A172 (cell line): Measurements from ENCODE around the gene ANO9. TPM values are rescaled to one million over a fixed set of nuclear protein-coding genes. Genes with fewer than 3 reads are reported as not detected.

ENCODE experiments used
- DNase-seq: peaks from one replicate; pipeline ENCODE4 v3.0.0-alpha.2; 2015; ENCODE audit warnings: low spot score
- total RNA-seq: library from RNA; depleted of rRNA; stranded (reverse); fragments of >200 nt; shearing (Covaris generic); gene quantifications from 2 replicates; pipeline ENCODE4 v1.2.3, GENCODE V29; 2014

ANO9 gene
- total RNA-seq, 1 experiment from 2014 or later, result not detected

- DNase-seq, result no peak
Observed at GRCh38 chr11:384511-384910, 57.3 kb downstream of the ANO9 start.

GRCh38 chr11:383431-383830, 58.4 kb downstream of the ANO9 start:
- DNase-seq, result no peak

GRCh38 chr11:382081-382629, 59.7 kb downstream of the ANO9 start:
- no peak for DNase-seq

DNA sequence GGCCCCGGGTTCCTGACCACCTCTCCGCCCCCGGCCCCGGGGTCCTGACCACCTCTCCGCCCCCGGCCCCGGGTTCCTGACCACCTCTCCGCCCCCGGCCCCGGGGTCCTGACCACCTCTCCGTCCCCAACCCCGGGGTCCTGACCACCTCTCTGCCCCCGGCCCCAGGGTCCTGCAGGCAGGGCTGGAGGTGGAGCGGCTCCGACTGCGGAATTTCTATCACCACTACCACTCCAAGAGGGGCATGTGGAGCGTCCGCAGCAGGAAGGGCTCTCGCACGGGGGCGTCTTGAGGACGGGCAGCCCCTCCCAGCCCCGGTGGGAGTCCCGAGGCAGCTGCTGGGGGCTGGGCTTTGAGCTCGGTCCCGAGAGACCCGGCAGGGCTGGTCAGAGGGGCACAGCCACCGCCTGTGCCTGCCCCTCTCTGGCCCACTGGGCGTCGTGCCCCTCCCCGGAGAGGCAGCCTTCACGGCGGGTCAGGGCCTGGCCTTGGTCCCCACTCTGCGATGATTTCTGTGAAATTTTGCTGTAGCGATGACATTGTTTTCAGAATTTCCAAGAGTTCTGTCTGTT, 60.2 kb downstream of the ANO9 start:
- no peak for DNase-seq

DNA sequence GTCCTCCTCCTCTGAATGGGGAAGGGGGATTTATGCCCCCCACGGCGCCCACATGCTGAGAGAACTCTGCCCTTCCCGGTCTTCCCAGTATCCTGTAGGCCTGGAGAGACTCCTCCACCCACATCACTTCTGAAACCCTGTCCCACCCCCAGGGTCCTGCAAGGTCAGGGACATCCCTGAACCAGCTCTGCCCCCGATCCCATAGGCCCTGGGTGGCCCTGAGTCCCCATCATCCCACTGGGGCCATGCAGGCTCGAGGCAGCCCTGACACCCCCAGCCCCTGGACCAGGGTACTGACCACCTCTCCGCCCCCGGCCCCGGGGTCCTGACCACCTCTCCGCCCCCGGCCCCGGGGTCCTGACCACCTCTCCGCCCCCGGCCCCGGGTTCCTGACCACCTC, 60.8 kb downstream of the ANO9 start:
- no peak for DNase-seq

DNA sequence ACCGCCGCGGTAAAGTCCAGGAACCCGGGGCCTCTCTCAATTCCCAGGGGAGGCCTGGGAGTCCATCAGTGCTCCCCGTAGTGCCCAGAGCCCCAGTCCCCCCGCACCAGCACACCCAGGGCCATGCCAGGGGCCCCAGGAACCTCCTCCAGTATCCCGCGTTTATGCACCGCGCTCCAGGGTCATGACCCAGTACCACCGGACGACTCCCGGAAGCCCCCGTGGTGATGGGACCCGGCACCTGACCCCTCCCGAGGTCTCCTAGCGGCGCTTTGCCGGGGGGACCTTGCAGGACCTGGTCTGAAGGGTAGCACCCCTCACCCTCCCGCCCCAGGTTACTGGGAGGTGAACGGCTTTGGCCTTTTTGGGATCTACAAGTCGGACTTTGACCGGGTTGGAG, 61.3 kb downstream of the ANO9 start:
- DNase-seq, result no peak

GRCh38 chr11:380095-380480, 61.7 kb downstream of the ANO9 start:
- DNase-seq, result no peak

GRCh38 chr11:379205-380094, 62.4 kb downstream of the ANO9 start:
- DNase-seq, result no peak

- DNase-seq, result no peak
Observed at GRCh38 chr11:377883-378500, 63.8 kb downstream of the ANO9 start.

GRCh38 chr11:377174-377865, 64.5 kb downstream of the ANO9 start:
- DNase-seq, result no peak

DNA sequence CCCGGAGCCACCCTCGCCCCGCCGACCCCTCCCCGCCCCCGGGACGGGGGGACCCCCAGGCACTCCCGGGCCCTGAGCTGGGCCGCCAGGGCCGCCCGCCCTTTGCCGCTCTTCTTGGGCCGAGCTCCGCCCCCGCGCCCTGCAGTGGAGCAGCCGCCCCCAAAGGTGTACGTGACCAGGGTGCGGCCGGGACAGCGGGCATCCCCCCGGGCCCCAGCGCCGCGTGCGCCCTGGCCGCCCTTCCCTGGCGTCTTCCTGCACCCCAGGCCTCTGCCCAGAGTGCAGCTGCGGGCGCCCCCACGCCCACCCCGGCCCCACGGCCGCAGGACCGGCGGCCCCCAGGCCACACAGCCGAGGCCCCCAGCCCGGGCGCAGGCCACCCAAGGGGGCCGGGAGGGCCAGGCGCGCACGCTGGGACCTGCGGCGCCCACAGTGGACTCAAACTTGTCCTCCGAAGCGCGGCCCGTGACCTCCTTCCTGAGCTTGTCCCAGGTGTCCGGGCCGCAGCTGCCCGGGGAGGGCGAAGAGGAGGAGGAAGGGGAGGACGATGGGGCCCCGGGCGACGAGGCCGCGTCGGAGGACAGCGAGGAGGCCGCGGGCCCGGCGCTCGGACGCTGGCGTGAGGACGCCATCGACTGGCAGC, 65.2 kb downstream of the ANO9 start:
- DNase-seq, result no peak

DNA sequence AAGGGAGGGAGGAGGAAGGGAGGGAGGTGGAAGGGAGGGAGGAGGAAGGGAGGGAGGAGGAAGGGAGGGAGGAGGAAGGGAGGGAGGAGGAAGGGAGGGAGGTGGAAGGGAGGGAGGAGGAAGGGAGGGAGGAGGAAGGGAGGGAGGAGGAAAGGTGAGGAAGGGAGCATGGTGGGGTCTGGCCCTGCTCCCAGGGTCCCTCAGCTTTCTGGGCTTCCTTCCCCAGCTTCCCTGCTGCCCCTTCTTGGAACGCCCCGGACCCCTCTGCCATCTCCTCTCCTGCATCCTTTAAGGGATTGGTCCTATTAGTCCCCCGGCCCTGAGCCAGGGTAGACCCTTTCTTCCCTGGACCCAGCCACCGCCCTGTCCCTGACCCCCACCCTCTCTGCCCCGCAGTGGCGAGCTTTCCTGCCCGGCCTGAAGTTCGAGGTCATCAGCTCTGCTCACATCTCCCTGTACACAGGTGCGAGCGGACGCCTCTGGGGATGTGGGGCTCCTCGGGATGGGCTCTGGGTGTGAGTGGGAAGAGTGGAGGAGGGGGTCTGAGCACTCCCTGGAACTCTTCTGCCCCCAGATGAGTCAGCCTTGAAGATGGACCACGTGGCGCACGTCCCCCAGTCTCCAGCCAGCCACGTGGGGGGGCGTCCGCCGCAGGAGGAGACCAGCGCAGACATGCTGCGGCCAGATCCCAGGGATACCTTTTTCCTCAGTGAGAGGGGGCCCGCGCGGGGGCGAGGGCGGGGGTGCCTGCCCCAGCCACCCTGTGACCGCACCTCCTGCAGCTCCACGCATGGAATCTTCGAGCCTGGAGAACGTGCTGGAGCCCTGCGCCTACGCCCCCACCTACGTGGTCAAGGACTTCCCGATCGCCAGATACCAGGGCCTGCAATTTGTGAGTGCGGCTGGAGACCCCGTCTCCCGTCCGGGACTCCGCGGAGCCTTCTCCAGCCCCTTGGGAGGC, 66.5 kb downstream of the ANO9 start:
- DNase-seq, result no peak

DNA sequence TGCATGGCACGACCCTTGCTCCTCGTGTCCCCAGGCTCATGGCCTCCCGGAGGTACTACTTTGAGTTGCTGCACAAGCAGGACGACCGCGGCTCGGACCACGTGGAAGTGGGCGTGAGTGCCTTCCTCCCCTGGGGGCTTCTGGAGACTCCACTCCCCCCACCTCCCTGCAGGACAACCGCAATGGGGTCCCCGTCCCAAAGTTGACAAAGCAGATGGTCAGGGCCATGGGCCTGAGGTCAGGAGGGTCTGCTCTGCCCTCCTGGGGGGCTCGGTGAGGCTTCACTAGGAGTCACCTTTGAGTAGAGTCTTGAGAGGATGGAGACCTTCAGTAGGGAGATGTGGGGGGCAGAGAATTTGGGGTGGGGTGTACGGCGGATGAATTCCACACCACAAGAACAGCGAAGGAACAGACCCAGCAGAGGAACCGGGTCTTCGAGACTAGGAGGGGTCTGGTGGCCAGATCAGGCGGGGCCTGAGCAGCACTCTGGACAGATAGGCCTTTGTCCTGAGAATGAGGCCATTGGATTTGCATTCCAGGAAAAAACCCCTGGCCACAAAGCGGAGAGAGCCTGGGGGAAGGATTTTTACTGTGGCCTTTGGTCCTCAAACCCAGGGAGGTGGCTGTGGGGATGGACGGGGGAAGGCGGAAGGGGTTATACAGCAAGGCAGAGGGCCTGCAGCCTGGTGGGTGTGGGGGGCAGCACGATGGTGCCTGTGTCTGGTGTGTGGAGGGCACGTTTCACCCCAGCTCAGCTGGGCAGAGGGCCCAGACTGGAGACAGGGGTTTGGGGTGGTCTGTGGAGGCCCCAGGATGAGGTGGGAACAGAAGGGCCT, 67.9 kb downstream of the ANO9 start:
- no peak for DNase-seq

GRCh38 chr11:372809-373715, 68.7 kb downstream of the ANO9 start:
- DNase-seq, result no peak

DNA sequence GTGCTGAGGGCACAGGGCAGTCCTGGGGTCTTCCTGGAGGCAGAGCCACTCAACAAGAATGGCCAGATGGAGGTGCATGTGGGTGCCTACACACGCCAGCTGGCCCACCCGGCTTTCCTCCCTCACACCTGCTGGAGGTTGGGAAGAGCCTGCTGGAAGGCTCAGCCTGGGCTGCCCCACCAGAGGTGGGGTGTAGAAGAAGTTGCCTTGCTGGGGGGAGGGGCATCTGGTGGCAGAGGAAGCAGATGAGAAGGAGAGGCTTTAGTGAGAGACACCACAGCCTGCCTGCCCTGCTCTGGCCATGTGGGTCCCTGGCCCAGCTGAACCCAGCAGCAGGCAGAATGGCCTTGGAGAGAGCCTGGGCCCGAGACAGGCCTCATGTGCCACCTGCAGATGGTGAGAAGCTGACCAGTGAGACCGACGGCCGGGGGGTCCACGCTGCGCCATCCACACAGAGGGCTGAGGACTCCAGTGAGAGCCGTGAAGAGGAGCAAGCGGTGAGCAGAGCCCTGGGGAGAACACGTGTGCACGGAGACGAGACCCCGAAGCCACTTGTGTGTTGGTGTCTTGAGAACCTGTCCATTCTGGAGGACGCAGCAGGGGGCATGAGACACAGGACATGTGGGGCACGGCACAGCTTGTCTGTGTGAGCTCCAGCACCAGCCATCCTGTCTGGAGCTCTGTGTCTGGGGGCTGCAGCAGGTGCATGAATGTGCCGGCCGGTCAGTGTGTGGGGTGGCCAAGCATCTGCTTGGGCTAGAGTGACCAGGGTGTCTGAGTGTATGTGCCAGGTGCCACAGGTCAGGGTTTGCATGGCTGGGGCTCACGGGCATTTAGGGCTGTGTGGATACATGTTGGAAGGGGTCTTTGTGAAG, 69.9 kb downstream of the ANO9 start:
- DNase-seq, result no peak

- DNase-seq, result no peak
Observed at GRCh38 chr11:371051-371450, 70.8 kb downstream of the ANO9 start.
